Measurements from ENCODE around the gene PLPPR5. TPM values are rescaled to one million over a fixed set of nuclear protein-coding genes. Genes with fewer than 3 reads are reported as not detected.

PLPPR5 gene
- total and polyA plus RNA-seq, 2 of the 8 experiments (the other 6 are each of a cell fraction or from before 2014, with no cell fraction given): 1.9 to 5.6 TPM

GRCh38 chr1:98870959-98871903 lies 133.4 kb downstream of the PLPPR5 start:
- H3K27ac ChIP-seq (ENCODE audit: low read depth, low read length): no peak overlapping the region
- H3K36me3 ChIP-seq (ENCODE audit: control insufficient read depth in 2 of 4, insufficient read depth in 4 of 4, low read length in 3 of 4): no peaks in the 10 kb centered on the region
- H2BK15ac ChIP-seq (ENCODE audit: low read length): no peak overlapping the region
- H3K79me2 ChIP-seq (ENCODE audit: control insufficient read depth in 1 of 2, insufficient read depth in 2 of 2, low read length in 2 of 2): no peaks in the 10 kb centered on the region
- H2BK20ac ChIP-seq (ENCODE audit: low read length): no peak overlapping the region
- H3K4ac ChIP-seq (replicated peaks; ENCODE audit: insufficient read length, low read depth, low read length): no peak overlapping the region
- H4K20me1 ChIP-seq (replicated peaks in 1 of 2; ENCODE audit: control insufficient read depth in 1 of 2, insufficient read depth in 2 of 2, low read length in 2 of 2): no peaks in the 10 kb centered on the region
- H3K9me3 ChIP-seq (ENCODE audit: insufficient read depth in 2 of 2, low read depth in 1 of 2, low read length in 1 of 2): peaks cover 5% of the 10 kb centered on the region in 2 experiments
- 83% methylated on average over 9 of the region's 9 CpGs; no CpG with 5 or more reads in 1 of the 2 experiments for WGBS, 2 experiments (ENCODE audit: extremely low coverage in 1 of 2, insufficient coverage in 1 of 2, insufficient read length in 1 of 2, insufficient replicate concordance in 2 of 2, low coverage in 1 of 2, low lambda C conversion rate in 2 of 2, missing lambda C conversion rate in 1 of 2)
- H3K4me2 ChIP-seq (ENCODE audit: insufficient read depth in 1 of 2, low read depth in 2 of 2, low read length in 2 of 2): no peak overlapping the region
- no peaks in the 10 kb centered on the region for H3K4me1 ChIP-seq (replicated peaks in 1 of 4; ENCODE audit: control insufficient read depth in 3 of 4, insufficient read depth in 4 of 4, low read length in 3 of 4)
- H3K27me3 ChIP-seq (replicated peaks in 1 of 4; ENCODE audit: control insufficient read depth in 3 of 4, extremely low read depth in 1 of 4, insufficient read depth in 3 of 4, low read length in 3 of 4): no peaks in the 10 kb centered on the region
- H3K56ac ChIP-seq (replicated peaks; ENCODE audit: insufficient read length, low read depth, low read length): no peak overlapping the region
- H3K4me3 ChIP-seq (ENCODE audit: extremely low read depth in 1 of 4, insufficient read depth in 2 of 4, low read depth in 3 of 4, low read length in 4 of 4): no peak overlapping the region
- H3K14ac ChIP-seq (ENCODE audit: insufficient read length): no peak overlapping the region
- H3K18ac ChIP-seq (ENCODE audit: extremely low read depth, low read length): no peak overlapping the region
- FAIRE-seq (no peak), DNase-seq (ENCODE audit: low read depth in 1 of 2, low spot score in 2 of 2) (no peak)
- H3K79me1 ChIP-seq (ENCODE audit: low read depth, low read length): no peaks in the 10 kb centered on the region
- no peak overlapping the region for H2BK5ac ChIP-seq (ENCODE audit: low read depth, low read length)
- H4K91ac ChIP-seq (replicated peaks; ENCODE audit: insufficient read length, low read length): no peak overlapping the region
- CTCF ChIA-PET (ENCODE audit: partially characterized antibody): no interaction called here
- POLR2A ChIA-PET (ENCODE audit: partially characterized antibody): no interaction called here
- H3K23me2 ChIP-seq (ENCODE audit: low read depth, low read length): no peaks in the 10 kb centered on the region
- H4K8ac ChIP-seq (ENCODE audit: extremely low read depth, insufficient read depth, low read length): no peak overlapping the region
- no peak overlapping the region for H4K5ac ChIP-seq (ENCODE audit: insufficient read length, low read depth, low read length)
- no peak overlapping the region for H3K23ac ChIP-seq (ENCODE audit: insufficient read length)
- H2AFZ ChIP-seq (ENCODE audit: low read length): peak overlapping the region; percentile 91
- no peak overlapping the region for H3K9ac ChIP-seq (replicated peaks in 1 of 4; ENCODE audit: extremely low read depth in 1 of 4, low read depth in 3 of 4, low read length in 3 of 4)
- no peak overlapping the region for H2BK120ac ChIP-seq (replicated peaks; ENCODE audit: low read depth, low read length)
- H2AK5ac ChIP-seq (ENCODE audit: low read depth, low read length): no peak overlapping the region
- H2BK12ac ChIP-seq (ENCODE audit: low read depth, low read length): no peak overlapping the region
